GM18909 (cell line): ENCODE results near the gene SNX9.
"Not testable (repeated sequence)": the region's sequence is repeated elsewhere in the genome, so short reads cannot be mapped to it uniquely, and the experiment has no call there.

Experiments
- ATAC-seq: cut with Tn5 transposase; IDR thresholded peaks from one replicate; pipeline ENCODE4 v1.9.1; 2021; ENCODE audit warnings: mild to moderate bottlenecking; ENCODE audit not compliant: unreplicated experiment, poor library complexity

Gene SNX9

DNA sequence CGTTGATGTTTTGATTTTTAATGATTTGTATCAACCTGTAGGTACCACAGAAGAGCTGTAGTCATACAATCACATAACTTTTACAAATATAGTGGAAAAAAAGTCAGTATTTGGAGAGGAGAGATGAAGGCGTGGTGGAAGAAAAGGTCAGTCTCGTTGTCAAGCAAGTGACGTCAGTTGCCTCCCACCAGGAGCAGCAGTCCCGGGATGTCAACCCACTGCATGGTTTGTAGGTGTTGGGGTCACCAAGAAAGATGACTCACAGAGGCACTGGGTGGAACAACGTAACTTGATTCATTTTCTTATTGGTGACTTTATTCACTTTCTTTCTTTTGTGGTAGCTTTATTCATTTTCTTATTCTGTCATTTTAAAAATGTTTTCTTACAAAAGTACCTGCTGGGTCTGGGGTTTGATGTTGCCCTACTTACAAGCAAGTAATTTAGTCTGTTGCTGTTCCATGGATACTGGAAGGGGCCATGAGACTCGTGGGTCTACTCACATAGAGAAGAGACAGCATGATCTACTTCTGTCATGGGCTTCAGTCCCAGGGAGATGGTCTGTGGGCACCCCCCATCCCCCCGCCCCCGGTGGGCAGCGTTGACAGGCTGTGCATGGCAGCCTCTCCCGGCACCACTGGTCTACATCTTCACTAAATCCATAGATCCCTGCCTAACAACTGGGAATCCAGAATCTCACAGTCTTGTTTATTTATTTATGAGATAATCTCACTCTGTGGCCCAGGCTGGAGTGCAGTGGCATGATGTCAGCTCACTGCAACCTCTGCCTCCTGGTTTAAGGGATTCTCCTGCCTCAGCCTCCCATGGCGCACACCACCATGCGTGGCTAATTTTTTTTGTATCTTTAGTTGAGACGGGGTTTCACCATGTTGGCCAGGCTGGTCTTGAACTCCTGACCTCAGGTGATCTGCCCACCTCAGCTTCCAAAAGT, 122.2 kb downstream of the SNX9 start:
- ATAC-seq: no peak

DNA sequence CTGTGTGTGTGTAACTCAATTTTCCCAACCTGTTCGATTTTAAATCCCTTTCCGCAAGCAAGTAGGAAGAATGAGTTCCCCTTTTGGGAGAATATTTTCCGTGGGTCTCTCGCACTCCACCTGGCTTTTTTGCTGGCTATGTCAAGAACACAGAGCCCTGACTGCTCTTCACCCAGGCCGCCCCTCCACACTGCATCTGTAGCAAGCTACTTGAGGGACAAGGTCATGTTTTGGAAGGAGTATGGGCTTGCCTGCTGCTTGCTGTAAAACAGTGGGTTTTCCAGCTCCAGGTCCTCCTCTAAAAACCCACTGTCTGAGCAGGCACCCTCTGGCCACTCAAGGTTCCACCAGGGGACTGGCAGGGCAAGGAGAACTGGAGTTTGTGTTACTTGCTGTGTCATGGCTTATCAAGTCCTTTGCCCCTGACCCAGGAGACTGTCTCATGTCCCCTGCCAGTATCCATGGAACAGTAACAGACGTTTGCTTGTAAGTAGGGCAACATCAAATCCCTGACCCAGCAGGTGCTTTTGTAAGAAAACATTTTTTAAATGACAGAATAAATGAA, 123.1 kb downstream of the SNX9 start:
- ATAC-seq: no peak

DNA sequence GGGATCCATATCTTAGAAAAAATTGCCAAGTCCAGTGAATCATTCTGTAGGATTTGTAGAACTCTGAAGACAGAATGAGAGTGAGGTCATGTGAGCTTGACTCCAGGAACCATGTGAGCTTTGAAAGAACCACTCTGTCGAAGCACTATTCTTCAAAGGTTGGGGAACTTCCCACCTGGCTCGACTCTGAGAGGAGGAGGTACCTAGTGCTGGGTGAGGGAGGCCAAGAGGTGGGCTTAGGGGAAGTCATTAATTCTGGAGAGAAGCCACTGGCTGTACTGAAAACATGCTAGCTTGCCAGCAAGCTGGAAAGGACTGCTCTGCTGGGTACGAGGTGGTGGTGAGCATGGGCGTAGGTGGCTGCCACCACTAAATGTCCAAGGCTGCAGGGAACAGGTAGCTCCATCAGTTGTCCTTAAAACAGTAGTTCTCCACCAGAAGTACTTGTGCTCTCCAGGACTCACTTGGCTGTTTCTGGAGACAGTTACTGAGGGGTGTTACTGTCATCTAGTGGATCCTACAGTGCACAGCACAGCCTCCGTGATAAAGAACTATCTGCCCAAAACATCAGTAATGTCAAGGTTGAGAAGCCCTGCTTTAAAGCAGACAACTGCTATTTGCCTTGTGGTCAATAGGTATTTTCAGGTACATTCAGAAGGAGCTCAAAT, 124.0 kb downstream of the SNX9 start:
- ATAC-seq: no peak

GRCh38 chr6:157950899-157951298, 127.9 kb downstream of the SNX9 start:
- ATAC-seq: not testable (repeated sequence)

- no peak for ATAC-seq
Observed at GRCh38 chr6:157951828-157952227, 128.8 kb downstream of the SNX9 start.

DNA sequence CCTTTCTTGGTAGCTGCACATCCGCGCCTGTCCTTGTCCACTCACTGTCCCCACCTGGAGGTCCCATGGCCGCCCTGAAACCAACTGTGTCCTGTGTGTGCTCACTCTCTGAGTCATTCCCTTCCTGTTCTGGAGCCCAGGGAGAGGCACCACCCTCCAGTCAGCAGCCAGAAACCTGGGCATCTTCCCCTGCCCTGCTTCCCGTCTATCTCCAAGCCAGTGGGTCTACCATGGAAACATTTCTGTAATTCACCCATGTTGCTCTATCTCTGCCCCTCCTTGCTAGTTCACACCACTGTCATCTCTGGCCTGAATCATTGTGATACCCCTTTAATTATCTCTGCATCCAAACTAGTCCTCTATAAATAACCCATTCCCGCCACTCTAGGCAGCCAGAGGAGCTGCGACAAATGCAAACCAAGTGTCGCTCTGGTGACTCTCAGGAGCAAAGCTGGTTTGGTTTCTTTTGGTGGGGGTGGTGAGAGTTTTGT, 129.9 kb downstream of the SNX9 start:
- ATAC-seq: no peak

DNA sequence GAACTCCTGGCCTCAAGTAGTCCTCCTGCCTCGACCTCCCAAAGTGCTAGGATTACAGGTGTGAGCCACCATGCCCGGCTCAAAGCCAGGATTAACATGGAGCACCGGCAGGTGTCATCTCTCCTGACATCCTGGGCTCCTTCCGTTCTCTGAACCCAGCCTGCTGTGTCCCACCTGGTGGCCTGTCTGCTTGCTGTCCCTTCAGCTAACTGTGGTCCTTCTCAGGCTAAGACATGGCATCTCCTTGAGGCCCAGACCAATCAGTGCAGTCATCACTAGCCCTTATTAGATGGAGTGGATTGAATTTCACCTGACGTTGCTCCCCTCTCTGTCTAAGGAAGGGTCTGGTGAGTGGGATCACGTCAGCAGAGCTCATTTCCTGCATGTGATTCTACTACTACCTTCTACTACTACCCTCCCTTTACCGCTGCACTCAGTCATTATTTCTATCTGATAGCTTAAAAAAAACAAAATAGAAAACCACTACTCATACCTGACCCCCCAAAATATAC, 130.6 kb downstream of the SNX9 start:
- ATAC-seq: no peak

DNA sequence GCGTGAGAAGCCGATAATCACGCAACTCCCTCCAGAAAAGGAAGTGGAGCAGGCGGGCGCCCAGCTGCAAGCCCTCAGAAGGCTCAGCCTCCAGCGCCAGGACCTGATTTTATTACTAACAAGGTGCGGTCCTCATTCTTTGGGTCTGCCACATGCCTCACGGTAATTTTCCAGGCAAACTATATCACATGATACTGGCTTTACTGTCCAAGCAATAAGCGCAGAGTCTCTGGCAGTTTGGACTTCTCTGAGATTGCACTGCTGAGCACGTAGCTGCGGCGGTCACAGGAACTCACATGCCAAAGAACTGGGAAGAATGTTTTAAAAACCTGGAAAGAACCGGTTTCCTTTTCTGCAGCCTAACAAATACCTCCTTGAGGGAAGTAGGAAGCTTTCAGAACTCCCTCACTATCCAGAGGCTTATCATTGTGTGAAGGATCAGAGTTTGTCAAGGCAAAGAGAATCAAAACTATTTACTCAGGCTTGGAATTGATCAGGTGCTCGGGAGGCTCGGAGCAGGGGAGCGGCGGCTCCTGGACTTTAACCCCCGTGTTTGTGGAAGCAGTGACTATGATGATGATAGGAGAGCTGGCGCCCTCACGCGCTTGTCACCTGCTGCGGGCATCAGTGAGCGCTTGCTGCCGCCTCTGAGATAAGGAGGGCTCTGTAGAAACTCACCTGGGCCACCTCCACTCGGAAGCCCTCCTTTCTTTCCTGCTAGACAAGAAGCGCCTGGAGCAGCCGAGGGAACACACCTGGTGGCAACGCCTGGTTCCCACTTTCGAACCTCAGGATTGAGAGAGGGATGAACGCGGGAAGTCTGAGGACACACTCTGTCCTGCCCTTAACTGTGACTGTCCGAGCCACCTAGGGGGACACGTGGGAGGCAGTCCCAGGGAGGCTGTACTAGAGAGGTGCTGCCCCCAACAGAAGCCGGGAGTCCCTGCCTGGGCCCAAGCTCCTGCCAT, 131.4 kb downstream of the SNX9 start:
- no peak for ATAC-seq

DNA sequence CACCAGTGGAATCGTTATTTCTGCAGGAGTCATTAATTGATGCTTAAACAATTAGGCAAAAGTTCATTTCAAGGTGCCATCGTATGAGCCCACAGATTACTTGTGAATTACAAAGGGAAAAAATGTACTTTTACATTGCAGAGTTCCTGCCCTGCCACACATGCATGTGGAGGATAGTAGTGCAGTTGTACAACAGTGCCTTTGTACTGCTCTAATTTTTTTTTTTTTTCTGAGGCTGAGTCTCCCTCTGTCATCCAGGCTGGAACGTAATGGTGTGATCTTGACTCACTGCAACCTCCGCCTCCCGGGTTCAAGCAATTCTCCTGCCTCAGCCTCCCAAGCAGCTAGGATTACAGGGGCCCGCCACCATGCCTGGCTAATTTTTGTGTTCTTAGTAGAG, 132.6 kb downstream of the SNX9 start:
- no peak for ATAC-seq

DNA sequence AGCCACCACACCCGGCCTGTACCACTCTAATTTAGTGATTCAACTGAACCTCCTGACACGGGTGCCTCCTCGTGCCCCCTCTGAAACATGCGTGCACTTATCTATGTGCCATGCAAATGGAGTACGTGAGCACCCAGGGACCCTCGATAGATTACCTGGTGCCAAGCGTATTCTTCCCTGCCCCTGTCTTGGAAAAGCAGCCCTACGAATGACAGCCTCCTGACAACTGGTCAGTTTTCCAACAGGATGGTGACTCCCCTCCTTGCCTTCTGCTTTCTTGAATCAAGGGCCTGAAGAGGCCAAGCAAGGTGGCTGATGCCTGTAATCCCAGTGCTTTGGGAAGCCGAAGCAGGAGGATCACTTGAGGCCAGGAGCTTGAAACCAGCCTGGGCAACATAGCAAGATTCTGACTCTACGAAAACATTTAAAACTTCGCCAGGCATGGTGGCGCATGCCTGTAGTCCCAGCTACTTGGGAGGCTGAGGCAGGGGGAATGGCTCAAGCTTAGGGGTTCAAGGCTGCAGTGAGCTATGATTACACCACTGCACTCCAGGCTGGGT, 133.2 kb downstream of the SNX9 start:
- ATAC-seq: no peak

- no peak for ATAC-seq
Observed at GRCh38 chr6:157959451-157960227, 136.6 kb downstream of the SNX9 start.

DNA sequence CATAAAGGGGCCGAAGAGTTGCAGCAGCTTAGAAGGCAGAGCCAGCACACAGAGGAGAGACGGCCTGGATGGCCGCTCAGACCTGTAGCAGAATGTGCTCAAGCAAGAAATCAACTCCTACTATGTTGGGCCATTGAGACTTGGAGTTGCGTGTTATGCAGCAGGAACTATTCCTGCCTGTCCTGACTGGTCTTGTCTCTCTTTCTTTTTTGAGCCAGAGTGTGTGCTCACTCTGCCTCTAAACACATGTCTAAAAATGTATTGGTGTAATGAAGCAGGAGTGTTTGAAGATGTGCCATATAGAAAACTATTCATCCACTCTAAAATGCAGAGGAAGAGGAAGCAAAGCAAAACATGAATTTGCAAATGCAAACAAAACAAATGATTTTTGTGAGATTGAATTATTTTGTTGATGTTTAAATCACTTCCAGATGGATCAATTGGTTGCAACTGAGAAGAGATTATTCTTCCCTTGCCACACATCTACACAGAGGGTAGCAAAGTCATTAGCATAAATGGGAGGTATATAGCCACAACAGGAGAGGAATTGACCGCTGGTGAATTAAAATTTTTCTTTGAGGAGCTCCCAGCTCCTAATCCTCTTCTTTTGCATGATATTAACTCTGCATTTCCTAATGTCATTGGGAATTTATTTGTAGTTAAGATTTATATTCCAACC, 138.2 kb downstream of the SNX9 start:
- ATAC-seq: no peak

- no peak for ATAC-seq
Observed at GRCh38 chr6:157961832-157962575, 139.0 kb downstream of the SNX9 start.

GRCh38 chr6:157962601-157963302, 139.7 kb downstream of the SNX9 start:
- no peak for ATAC-seq

GRCh38 chr6:157964100-157964499, 141.1 kb downstream of the SNX9 start:
- no peak for ATAC-seq

GRCh38 chr6:157965387-157965786, 142.3 kb downstream of the SNX9 start:
- ATAC-seq: no peak

GRCh38 chr6:157966589-157966977, 143.5 kb downstream of the SNX9 start:
- no peak for ATAC-seq
